Measurements from ENCODE around the gene SFXN3. TPM values are rescaled to one million over a fixed set of nuclear protein-coding genes. Genes with fewer than 3 reads are reported as not detected.

Gene SFXN3
- total and polyA plus RNA-seq, 2 of the 13 experiments (the other 11 are each of a cell fraction or from before 2014, with no cell fraction given): 16.8 to 71.5 TPM

GRCh38 chr10:101061624-101062231 lies 30.7 kb downstream of the SFXN3 start, which contains the start of gene KAZALD1 (continued):
- TF ChIP-seq, protein P1, sequence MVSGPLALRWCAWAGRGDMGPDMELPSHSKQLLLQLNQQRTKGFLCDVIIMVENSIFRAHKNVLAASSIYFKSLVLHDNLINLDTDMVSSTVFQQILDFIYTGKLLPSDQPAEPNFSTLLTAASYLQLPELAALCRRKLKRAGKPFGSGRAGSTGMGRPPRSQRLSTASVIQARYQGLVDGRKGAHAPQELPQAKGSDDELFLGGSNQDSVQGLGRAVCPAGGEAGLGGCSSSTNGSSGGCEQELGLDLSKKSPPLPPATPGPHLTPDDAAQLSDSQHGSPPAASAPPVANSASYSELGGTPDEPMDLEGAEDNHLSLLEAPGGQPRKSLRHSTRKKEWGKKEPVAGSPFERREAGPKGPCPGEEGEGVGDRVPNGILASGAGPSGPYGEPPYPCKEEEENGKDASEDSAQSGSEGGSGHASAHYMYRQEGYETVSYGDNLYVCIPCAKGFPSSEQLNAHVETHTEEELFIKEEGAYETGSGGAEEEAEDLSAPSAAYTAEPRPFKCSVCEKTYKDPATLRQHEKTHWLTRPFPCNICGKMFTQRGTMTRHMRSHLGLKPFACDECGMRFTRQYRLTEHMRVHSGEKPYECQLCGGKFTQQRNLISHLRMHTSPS (CRISPR knock-in tag; IDR thresholded peaks at IDR 0.05; ENCODE audit: low read depth): no peak
- no peak for TF ChIP-seq HMGXB4 (CRISPR knock-in tag; IDR thresholded peaks at IDR 0.05; ENCODE audit: borderline replicate concordance in 1 of 2, low read depth in 1 of 2)
- peak; percentile 77 for TF ChIP-seq AGO2 (optimal IDR thresholded peaks at IDR 0.05; ENCODE audit: low read depth, low read length)
- no peak for TF ChIP-seq ZNF761 (CRISPR knock-in tag; conservative IDR thresholded peaks at IDR 0.05)
- 0 out of 2 replicates have a peak, but pooled peaks have one; percentile 67 for TF ChIP-seq SNAPC2 (CRISPR knock-in tag; IDR thresholded peaks at IDR 0.05)
- peak; percentile 0 for TF ChIP-seq CBX1 (IDR thresholded peaks at IDR 0.05; ENCODE audit: low read depth)
- TF ChIP-seq CEBPB (IDR thresholded peaks at IDR 0.05; ENCODE audit: borderline replicate concordance, low read depth, low read length): no peak
- no peak for TF ChIP-seq ZMYM3 (CRISPR knock-in tag; IDR thresholded peaks at IDR 0.05)
- TF ChIP-seq ZNF432 (CRISPR knock-in tag; IDR thresholded peaks at IDR 0.05; ENCODE audit: borderline replicate concordance): peak; percentile 65; the same call in 1 of the 2 replicates
- no peak for TF ChIP-seq ZBTB10 (CRISPR knock-in tag; IDR thresholded peaks at IDR 0.05; ENCODE audit: borderline replicate concordance)
- TF ChIP-seq, protein P2, sequence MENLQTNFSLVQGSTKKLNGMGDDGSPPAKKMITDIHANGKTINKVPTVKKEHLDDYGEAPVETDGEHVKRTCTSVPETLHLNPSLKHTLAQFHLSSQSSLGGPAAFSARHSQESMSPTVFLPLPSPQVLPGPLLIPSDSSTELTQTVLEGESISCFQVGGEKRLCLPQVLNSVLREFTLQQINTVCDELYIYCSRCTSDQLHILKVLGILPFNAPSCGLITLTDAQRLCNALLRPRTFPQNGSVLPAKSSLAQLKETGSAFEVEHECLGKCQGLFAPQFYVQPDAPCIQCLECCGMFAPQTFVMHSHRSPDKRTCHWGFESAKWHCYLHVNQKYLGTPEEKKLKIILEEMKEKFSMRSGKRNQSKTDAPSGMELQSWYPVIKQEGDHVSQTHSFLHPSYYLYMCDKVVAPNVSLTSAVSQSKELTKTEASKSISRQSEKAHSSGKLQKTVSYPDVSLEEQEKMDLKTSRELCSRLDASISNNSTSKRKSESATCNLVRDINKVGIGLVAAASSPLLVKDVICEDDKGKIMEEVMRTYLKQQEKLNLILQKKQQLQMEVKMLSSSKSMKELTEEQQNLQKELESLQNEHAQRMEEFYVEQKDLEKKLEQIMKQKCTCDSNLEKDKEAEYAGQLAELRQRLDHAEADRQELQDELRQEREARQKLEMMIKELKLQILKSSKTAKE (CRISPR knock-in tag; IDR thresholded peaks at IDR 0.05; ENCODE audit: borderline replicate concordance): no peak
- no peak for TF ChIP-seq KLF9 (CRISPR knock-in tag; IDR thresholded peaks at IDR 0.05; ENCODE audit: low read depth)
- TF ChIP-seq HOXA9 (CRISPR knock-in tag; IDR thresholded peaks at IDR 0.05; ENCODE audit: borderline replicate concordance): 0 out of 2 replicates have a peak, but pooled peaks have one; percentile 18
- TF ChIP-seq REL (CRISPR knock-in tag; conservative IDR thresholded peaks at IDR 0.05): 0 out of 2 replicates have a peak, but pooled peaks have one; percentile 1
- 0 out of 2 replicates have a peak, but pooled peaks have one; percentile 33 for TF ChIP-seq ZNF431 (CRISPR knock-in tag; IDR thresholded peaks at IDR 0.05; ENCODE audit: borderline replicate concordance, low read depth)
- TF ChIP-seq FOXO4 (CRISPR knock-in tag; conservative IDR thresholded peaks at IDR 0.05): 0 out of 2 replicates have a peak, but pooled peaks have one; percentile 31
- TF ChIP-seq MLLT10 (CRISPR knock-in tag; IDR thresholded peaks at IDR 0.05): no peak
